HG02943 (cell line): ENCODE measurements around the gene SDHAF2.

ENCODE experiments used
- ATAC-seq: cut with Tn5 transposase; IDR thresholded peaks from one replicate; pipeline ENCODE4 v1.9.1; 2021; ENCODE audit warnings: mild to moderate bottlenecking, low read depth, moderate library complexity; ENCODE audit not compliant: unreplicated experiment

SDHAF2 gene

DNA sequence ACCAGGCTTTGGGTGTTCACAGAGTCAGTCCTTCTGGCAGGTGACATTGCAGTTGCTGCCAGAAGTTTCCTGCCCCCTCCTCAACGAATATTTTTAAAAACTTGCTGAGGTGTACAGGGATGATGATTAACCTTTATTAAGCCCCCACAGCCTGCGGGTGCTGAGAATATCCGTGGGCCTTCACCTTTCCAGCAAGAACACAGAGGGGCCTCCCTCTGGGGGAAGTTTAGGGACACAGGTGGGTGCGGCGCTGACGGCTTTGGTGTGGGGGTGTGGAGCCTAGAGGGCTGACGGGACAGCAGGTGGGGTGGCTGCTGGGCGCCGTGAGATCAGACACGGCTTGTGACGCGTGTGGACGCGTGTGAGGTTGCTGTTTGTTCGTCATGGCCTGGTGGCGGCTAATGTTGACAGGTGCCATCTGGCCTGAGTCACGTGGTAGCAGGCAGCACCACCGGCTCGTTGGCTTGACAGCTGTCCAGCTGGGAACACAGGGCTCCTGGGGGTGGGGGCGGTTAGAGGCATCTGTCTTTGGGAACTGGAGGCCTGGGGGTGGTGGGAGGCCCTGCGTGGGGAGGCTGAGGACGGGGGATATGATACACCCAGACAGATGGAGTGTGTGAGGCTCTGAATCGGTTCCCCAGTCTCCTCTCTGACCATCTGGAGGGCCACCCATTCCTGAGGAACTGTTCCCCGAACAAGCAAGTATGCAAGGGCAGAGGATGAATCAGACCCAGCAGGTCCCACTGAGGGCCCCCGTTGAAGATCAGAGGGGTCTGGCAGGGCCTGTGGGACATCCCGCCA, 66.1 kb downstream of the SDHAF2 start:
- no peak for ATAC-seq
